Measurements from ENCODE around the gene GREB1. TPM values are rescaled to one million over a fixed set of nuclear protein-coding genes. Genes with fewer than 3 reads are reported as not detected.

The GREB1 gene
- polyA plus RNA-seq, 1 experiment: 0.12 TPM

- CTCF ChIA-PET: interaction anchor here (1.5 kb wide), 1 partner anchor 86 kb away, joined by 4 read pairs; no protein-coding TSS in a partner anchor
- H3K27me3 ChIP-seq (ENCODE audit: control insufficient read depth, insufficient read depth, low read length): peaks cover 36% of the 10 kb centered on the region
- H3K9me3 ChIP-seq (ENCODE audit: control insufficient read depth, insufficient read depth, low read length): peaks cover 3% of the 10 kb centered on the region; the same call in 1 of the 2 replicates
- no peak for DNase-seq (ENCODE audit: low read depth, low spot score)
- no peak overlapping the region for H3K4me3 ChIP-seq (ENCODE audit: low read depth, low read length)
- no peak for TF ChIP-seq CTCF (IDR thresholded peaks at IDR 0.05; ENCODE audit: low read depth, low read length)
- no peak overlapping the region for H3K27ac ChIP-seq (ENCODE audit: low read depth, low read length)
- POLR2A ChIA-PET: no interaction called here
Observed at GRCh38 chr2:11498543-11499034, 35.3 kb upstream of the GREB1 start.

GRCh38 chr2:11499081-11499743 lies 34.6 kb upstream of the GREB1 start:
- H3K4me3 ChIP-seq (ENCODE audit: low read depth, low read length): no peak overlapping the region
- peaks cover 3% of the 10 kb centered on the region; the same call in 1 of the 2 replicates for H3K9me3 ChIP-seq (ENCODE audit: control insufficient read depth, insufficient read depth, low read length)
- POLR2A ChIA-PET: no interaction called here
- CTCF ChIA-PET: no interaction called here
- no peak for TF ChIP-seq CTCF (IDR thresholded peaks at IDR 0.05; ENCODE audit: low read depth, low read length)
- H3K27ac ChIP-seq (ENCODE audit: low read depth, low read length): no peak overlapping the region
- no peak for DNase-seq (ENCODE audit: low read depth, low spot score)
- H3K27me3 ChIP-seq (ENCODE audit: control insufficient read depth, insufficient read depth, low read length): peaks cover 30% of the 10 kb centered on the region

- no peak for DNase-seq (ENCODE audit: low read depth, low spot score)
- no peak overlapping the region for H3K27ac ChIP-seq (ENCODE audit: low read depth, low read length)
- H3K27me3 ChIP-seq (ENCODE audit: control insufficient read depth, insufficient read depth, low read length): peaks cover 27% of the 10 kb centered on the region
- no peak for TF ChIP-seq CTCF (IDR thresholded peaks at IDR 0.05; ENCODE audit: low read depth, low read length)
- ChIA-PET CTCF (interaction anchor here (1.0 to 1.4 kb wide), 2 partner anchors 22 to 82 kb away, joined by 4 read pairs; no protein-coding TSS in a partner anchor), POLR2A (no interaction called here)
- H3K4me3 ChIP-seq (ENCODE audit: low read depth, low read length): no peak overlapping the region
- H3K9me3 ChIP-seq (ENCODE audit: control insufficient read depth, insufficient read depth, low read length): peaks cover 3% of the 10 kb centered on the region; the same call in 1 of the 2 replicates
Observed at GRCh38 chr2:11500702-11501303, 33.0 kb upstream of the GREB1 start.

- ChIA-PET CTCF (no interaction called here), POLR2A (no interaction called here)
- no peak for TF ChIP-seq CTCF (IDR thresholded peaks at IDR 0.05; ENCODE audit: low read depth, low read length)
- H3K4me3 ChIP-seq (ENCODE audit: low read depth, low read length): no peak overlapping the region
- H3K27me3 ChIP-seq (ENCODE audit: control insufficient read depth, insufficient read depth, low read length): peaks cover 14% of the 10 kb centered on the region
- H3K27ac ChIP-seq (ENCODE audit: low read depth, low read length): no peak overlapping the region
- no peak for DNase-seq (ENCODE audit: low read depth, low spot score)
- H3K9me3 ChIP-seq (ENCODE audit: control insufficient read depth, insufficient read depth, low read length): peaks cover 3% of the 10 kb centered on the region; the same call in 1 of the 2 replicates
Observed at GRCh38 chr2:11502740-11503292, 31.0 kb upstream of the GREB1 start.
